Chondrocyte (in vitro differentiated cells): Measurements from ENCODE around the gene SLC8B1. TPM values are rescaled to one million over a fixed set of nuclear protein-coding genes. Genes with fewer than 3 reads are reported as not detected.

ENCODE experiments used
- DNase-seq: peaks from one replicate; pipeline ENCODE4 v3.0.0; 2021; ENCODE audit warnings: mixed read lengths, low spot score
- H3K27ac Mint-ChIP-seq: one replicate; pipeline ENCODE4 v1.8.0; 2021; ENCODE audit warnings: mild to moderate bottlenecking, moderate library complexity, mixed read lengths; ENCODE audit not compliant: unreplicated experiment
- H3K27me3 Mint-ChIP-seq: 2 replicates; pipeline ENCODE4 v1.8.0; 2021; ENCODE audit warnings: low read depth, mixed read lengths
- H3K36me3 Mint-ChIP-seq: 2 replicates; pipeline ENCODE4 v1.8.0; 2021; ENCODE audit warnings: low read depth, mixed read lengths
- H3K4me1 Mint-ChIP-seq: 2 replicates; pipeline ENCODE4 v1.8.0; 2021; ENCODE audit warnings: low read depth, mild to moderate bottlenecking, mixed read lengths
- H3K4me3 Mint-ChIP-seq: one replicate; pipeline ENCODE4 v1.8.0; 2021; ENCODE audit warnings: mild to moderate bottlenecking, moderate library complexity, mixed read lengths; ENCODE audit not compliant: unreplicated experiment
- H3K9me3 Mint-ChIP-seq: 2 replicates; pipeline ENCODE4 v1.8.0; 2021; ENCODE audit warnings: low read depth, mixed read lengths
- total RNA-seq: library from RNA; stranded (reverse); gene quantifications from 3 replicates; pipeline ENCODE4 v1.2.1, GENCODE V29; 2021
- TF ChIP-seq, protein P1 (sequence below): fragments of 200-600 bp; sonication (generic); IDR thresholded peaks from 2 replicates; pipeline ENCODE4 v1.5.0; 2021; ENCODE audit warnings: antibody characterized with exemption, mild to moderate bottlenecking, moderate library complexity

Gene SLC8B1
- total RNA-seq, 1 donor from 2014 or later = 20.9 TPM

DNA sequence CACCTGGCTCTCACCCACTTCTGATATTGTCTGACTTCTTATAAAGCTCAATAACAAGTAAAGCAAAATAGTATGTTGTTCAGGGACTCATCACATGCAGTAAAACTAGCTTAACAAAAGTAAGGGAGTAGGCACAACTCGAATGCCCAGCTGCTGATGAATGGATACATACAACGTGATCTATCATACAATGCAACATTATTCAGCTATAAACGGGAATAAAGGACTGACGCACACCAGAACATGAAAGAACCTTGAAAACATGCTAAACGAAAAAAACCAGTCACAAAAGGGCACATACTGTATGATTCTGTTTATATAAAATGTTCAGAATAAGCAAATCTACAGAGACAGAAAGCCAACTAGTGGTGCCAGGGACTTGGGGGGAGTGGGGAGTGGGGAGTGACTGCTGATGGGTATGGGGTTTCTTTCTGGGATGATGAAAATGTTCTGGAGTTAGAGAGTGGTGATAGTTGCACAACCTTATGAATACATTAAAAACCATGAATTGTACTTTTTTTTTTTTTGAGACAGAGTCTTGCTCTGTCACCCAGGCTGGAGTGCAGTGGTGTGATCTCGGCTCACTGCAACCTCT lies 34.6 kb upstream of the SLC8B1 start:
- Mint-ChIP-seq H3K4me3 (no peak overlapping the region), H3K27me3 (no peaks in the 10 kb centered on the region), H3K36me3 (peaks cover 12% of the 10 kb centered on the region), H3K4me1 (peaks cover 5% of the 10 kb centered on the region), H3K27ac (no peak overlapping the region), H3K9me3 (no peaks in the 10 kb centered on the region)
- DNase-seq = no peak
- TF ChIP-seq, protein P1, sequence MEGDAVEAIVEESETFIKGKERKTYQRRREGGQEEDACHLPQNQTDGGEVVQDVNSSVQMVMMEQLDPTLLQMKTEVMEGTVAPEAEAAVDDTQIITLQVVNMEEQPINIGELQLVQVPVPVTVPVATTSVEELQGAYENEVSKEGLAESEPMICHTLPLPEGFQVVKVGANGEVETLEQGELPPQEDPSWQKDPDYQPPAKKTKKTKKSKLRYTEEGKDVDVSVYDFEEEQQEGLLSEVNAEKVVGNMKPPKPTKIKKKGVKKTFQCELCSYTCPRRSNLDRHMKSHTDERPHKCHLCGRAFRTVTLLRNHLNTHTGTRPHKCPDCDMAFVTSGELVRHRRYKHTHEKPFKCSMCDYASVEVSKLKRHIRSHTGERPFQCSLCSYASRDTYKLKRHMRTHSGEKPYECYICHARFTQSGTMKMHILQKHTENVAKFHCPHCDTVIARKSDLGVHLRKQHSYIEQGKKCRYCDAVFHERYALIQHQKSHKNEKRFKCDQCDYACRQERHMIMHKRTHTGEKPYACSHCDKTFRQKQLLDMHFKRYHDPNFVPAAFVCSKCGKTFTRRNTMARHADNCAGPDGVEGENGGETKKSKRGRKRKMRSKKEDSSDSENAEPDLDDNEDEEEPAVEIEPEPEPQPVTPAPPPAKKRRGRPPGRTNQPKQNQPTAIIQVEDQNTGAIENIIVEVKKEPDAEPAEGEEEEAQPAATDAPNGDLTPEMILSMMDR = no peak

DNA sequence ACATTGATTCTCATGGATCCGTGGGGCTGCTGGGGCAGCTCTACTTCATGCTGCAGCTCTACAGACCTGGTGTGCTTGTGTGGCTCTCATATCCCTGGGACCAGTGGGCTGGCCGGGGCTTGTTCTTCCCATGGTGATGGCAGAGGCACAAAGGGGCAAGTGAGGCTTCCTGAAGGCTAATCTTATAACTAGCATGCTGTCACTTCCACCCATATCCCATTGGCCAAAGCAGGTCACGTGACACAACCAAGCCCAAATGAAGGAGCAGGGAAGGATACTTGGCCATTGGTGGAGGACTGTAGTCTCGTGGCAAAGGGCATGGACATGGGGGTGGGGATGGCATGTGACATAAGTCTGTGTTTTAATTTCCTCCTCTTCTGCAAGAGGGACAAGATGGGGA lies 33.4 kb upstream of the SLC8B1 start:
- TF ChIP-seq, protein P1 = no peak
- DNase-seq = no peak
- Mint-ChIP-seq H3K27ac (no peak overlapping the region), H3K27me3 (no peaks in the 10 kb centered on the region), H3K4me3 (no peak overlapping the region), H3K36me3 (peaks cover 8% of the 10 kb centered on the region), H3K9me3 (no peaks in the 10 kb centered on the region), H3K4me1 (peaks cover 5% of the 10 kb centered on the region)

DNA sequence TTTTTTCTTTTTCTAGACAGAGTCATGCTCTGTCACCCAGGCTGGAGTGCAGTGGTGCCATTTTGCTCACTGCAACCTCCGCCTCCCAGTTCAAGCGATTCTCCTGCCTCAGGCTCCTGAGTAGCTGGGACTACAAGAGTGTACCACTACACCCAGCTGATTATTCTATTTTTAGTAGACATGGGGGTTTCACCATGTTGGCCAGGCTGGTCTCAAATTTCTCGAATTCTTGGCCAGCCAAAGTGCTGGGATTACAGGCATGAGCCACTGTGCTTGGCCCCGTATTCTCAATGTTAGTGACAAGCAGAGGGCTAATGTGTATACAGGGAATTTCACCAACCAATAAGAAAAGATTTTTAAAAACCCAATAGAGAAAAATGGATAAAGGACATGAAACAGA lies 31.9 kb upstream of the SLC8B1 start:
- Mint-ChIP-seq H3K27ac (peak overlapping the region; percentile 79), H3K27me3 (no peaks in the 10 kb centered on the region), H3K4me3 (no peak overlapping the region), H3K4me1 (peaks cover 5% of the 10 kb centered on the region), H3K36me3 (peaks cover 4% of the 10 kb centered on the region), H3K9me3 (no peaks in the 10 kb centered on the region)
- no peak for DNase-seq
- TF ChIP-seq, protein P1 = no peak

DNA sequence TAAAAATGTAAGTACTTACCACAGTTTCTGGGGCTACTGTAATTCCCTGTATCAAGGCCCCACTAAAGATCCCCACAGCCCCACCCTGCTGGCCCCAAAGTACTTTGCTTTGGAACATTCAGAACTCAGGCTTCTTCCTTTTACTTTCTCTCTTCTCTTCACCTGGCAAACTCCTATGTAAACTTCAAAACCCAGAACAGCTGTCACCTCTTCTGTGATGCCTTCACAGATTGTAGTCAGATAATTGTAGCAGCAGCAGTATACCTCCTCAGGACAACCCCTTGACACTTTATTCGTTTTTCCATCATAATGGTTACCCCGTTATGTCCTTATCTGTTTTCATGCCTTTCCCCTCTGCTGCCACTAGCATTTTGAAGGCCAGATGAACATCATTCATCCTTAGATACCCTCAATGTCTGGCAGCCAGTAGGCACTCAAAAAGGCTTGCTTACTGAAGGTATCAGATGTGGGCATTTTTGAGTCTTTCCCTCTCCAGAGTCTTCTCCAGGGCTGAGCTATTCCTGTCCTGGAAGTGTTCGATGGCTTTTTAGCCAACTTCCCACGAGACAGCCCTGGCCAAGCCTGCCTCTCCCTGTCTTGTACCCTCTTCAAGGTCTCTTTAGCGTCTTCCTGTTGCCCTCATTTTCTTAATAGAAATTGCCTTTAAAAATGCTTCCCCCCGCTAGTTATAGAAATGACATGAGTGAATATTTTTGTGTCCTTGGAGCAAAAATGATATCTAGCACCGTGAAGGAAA lies 30.9 kb upstream of the SLC8B1 start:
- TF ChIP-seq, protein P1 = no peak
- Mint-ChIP-seq H3K27me3 (no peaks in the 10 kb centered on the region), H3K9me3 (no peaks in the 10 kb centered on the region)

DNA sequence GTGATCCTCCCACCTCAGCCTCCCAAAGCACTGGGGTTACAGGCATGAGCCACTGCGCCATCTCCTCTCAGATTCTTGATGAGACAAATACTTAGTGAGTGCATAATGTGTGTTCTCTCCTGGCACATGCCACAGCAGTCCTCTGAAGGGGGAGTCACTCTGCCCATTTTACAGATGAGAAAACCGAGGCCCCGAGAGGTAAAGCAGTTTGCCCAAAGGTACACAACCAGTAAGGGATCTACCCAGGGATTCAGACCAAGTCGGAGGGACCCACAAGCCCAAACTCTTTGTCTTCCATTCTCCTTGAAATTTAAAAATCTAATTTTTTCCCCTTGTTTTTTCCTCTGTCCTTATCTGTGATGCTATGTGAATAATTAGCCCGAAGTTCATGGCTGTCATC lies 29.8 kb upstream of the SLC8B1 start:
- no peak overlapping the region for H3K4me3 Mint-ChIP-seq
- H3K9me3 Mint-ChIP-seq = no peaks in the 10 kb centered on the region
- no peak for DNase-seq
- H3K4me1 Mint-ChIP-seq = peaks cover 16% of the 10 kb centered on the region
- TF ChIP-seq, protein P1 = no peak
- no peaks in the 10 kb centered on the region for H3K27me3 Mint-ChIP-seq
- H3K27ac Mint-ChIP-seq = no peak overlapping the region
- H3K36me3 Mint-ChIP-seq = peaks cover 4% of the 10 kb centered on the region

More for the DNA sequence above, 30.9 kb upstream of the SLC8B1 start:
- Mint-ChIP-seq H3K36me3 (peaks cover 4% of the 10 kb centered on the region), H3K4me1 (peaks cover 9% of the 10 kb centered on the region), H3K27ac (peak overlapping the region; percentile 2), H3K4me3 (no peak overlapping the region)
- DNase-seq = no peak
